OCI-LY1 (cell line): ENCODE data around the gene SFSWAP.

Source experiments
- EZH2 ChIP-seq: fragments of 200-600 bp; sonication (generic), shearing (Covaris generic); IDR thresholded peaks from 2 replicates; pipeline ENCODE4 v1.8.0; 2017; ENCODE audit warnings: borderline replicate concordance, mixed run types, mild to moderate bottlenecking, antibody characterized with exemption, low read length, moderate library complexity, mixed read lengths
- TF ChIP-seq, protein P1 (sequence below): fragments of 200-600 bp; sonication (generic), shearing (Covaris generic); IDR thresholded peaks from 2 replicates; pipeline ENCODE4 v1.5.1; 2017; ENCODE audit warnings: mild to moderate bottlenecking, antibody characterized with exemption, low read length, moderate library complexity, mixed read lengths

DNA sequence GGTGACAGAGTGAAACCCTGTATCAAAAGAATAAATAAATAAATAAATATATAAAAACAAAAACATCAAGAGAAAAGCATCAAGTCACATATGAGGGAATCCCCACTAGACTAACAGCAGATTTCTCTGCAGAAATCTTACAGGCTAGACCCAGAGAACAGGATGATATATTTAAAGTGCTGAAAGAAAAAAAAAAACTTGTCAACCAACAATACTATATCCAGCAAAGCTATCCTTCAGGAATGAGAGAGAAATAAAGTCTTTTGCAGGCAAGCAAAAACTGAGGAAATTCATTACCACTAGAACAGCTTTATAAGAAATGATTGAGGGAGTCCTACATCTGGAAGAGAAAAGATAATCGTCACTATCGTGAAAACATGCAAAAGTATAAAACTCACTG is 6.4 kb upstream of the SFSWAP start:
- TF ChIP-seq, protein P1, sequence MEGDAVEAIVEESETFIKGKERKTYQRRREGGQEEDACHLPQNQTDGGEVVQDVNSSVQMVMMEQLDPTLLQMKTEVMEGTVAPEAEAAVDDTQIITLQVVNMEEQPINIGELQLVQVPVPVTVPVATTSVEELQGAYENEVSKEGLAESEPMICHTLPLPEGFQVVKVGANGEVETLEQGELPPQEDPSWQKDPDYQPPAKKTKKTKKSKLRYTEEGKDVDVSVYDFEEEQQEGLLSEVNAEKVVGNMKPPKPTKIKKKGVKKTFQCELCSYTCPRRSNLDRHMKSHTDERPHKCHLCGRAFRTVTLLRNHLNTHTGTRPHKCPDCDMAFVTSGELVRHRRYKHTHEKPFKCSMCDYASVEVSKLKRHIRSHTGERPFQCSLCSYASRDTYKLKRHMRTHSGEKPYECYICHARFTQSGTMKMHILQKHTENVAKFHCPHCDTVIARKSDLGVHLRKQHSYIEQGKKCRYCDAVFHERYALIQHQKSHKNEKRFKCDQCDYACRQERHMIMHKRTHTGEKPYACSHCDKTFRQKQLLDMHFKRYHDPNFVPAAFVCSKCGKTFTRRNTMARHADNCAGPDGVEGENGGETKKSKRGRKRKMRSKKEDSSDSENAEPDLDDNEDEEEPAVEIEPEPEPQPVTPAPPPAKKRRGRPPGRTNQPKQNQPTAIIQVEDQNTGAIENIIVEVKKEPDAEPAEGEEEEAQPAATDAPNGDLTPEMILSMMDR: no peak
- TF ChIP-seq EZH2: no peak
